HG02840 (cell line): ENCODE results near the gene MAGEF1.
"Not testable (repeated sequence)": the region's sequence is repeated elsewhere in the genome, so short reads cannot be mapped to it uniquely, and the experiment has no call there.

Experiments
- ATAC-seq: cut with Tn5 transposase; IDR thresholded peaks from one replicate; pipeline ENCODE4 v1.9.1; 2021; ENCODE audit warnings: mild to moderate bottlenecking, moderate library complexity, moderate number of reproducible peaks; ENCODE audit not compliant: unreplicated experiment, low FRiP score

MAGEF1 gene

DNA sequence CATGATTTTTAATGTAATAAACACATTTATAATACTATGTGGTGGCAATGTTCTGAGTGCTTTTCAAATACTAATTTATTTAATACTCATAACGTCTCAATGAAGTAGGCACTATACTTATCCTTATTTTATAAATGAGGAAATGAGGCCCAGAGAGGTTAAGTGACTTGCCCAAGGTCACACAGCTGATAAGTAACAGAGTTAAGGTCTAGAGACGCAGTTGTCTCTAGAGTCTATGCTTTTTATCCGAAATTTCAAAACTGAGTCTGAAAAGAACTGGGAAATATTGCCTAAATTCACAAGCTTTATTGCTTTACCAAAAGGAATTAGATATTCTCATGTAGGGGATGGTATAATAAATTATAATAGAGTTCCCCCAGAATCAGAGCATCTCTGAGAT, 31.4 kb upstream of the MAGEF1 start:
- no peak for ATAC-seq

DNA sequence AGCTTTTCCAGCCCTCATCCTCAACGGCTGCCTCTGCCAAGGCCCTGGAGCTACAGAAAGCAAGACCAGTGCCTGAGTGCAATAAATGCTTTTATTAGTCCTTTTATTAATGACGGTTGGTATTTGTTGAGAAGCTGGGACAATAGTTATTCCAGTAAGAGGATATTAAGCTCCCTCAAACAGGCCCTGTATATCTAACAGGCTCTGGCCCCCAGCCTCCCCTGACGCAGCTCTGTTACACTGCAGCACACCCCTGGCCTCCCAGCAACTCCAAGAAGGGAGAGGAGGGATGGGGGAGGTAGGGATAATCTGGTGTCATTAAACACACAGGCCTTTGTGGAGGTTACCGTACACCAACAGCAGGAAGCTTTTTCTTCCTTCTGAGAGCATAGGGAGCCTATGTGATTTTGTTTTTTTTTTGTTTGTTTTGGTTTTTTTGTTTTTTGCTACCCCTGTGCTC, 30.8 kb upstream of the MAGEF1 start:
- ATAC-seq, result no peak

DNA sequence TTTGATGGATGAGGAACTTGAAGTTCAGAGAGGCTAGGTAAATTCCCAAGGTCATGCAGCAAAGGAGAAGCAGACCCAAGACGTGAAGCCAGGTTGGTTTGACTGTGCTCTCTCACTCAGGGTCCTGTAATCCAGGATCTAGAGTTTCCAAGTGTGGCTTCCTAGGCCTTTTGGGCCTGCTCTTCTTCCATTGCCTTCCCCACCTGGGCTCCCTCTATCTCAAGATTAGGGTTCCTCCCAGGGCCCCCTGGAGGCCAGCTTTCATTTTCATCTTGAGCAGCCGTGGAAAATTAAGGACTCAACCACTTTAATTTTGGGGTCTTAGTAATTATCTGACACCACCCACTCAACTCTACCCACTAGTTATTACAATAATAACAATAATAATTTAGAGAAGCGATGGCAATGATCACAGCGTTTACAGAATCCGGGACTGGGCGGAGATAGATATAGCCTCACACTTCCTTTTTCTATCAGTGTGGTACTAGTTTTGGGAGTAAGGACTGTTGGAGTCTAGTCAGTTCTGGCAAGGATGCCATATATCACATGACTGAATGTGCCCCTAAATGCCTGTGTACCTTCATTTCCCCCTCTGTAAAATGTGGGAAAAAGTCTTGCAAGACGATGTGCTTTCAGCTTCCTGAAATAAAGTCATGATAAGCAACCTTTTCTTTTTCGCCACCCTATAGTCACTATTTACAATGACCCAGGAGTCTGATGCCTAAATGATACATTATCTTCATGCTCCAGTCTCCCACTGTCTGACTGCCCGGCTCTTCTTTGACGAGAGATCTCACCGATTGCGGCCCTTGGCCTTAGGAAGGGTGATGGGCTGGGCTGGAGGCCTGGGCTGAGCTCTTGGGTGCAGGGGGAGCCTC, 30.2 kb upstream of the MAGEF1 start:
- no peak for ATAC-seq

DNA sequence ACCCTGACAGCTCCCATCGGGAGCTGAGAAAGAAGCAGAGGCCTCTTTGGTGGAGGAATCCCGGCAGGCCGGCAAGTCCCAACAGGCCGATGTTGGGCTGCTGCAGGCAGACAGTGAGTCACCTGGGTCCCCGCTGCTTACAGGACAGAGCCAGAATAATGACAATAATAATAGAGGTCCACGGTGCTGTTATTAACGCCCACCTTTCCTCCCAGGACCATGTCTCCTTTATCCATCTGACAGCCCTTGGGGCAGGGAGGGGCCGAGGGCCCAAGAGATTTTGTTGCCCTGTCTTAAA, 29.3 kb upstream of the MAGEF1 start:
- no peak for ATAC-seq

DNA sequence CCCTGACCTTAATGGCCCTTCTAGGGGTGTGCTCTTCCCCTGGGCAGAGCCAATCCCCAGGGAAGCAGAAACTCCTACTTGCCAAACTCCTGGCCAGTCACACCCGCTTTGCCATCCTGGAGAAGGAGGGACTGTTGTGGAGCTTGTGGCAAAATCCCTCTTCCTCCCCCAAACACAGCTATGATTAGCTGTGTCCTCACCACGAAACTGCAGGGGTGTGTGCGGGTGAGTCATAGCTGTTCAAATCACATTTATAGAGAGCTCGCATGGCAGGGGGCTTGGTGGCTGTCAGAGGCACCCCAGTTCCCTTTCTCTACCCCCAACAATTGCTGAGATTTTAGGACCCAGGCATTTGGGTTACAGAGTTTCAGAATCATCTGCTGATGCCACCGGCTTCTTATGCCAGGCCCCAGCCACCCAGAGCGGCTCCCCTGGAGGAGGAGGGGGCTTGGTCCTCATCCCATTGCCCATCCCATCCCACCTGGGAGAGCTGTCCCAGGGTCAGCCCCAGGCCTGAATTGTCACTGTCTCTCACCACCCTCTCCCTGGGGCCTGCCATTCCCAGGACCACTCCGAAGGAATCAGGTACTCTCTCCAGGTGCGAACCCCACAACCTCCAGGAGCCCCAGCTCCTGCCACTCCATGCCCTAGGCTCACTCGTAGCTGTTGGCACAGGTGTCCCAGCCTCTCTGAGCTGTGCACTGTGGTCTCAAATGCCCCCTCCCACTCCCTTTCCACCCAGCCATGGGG, 28.8 kb upstream of the MAGEF1 start:
- ATAC-seq, result no peak

DNA sequence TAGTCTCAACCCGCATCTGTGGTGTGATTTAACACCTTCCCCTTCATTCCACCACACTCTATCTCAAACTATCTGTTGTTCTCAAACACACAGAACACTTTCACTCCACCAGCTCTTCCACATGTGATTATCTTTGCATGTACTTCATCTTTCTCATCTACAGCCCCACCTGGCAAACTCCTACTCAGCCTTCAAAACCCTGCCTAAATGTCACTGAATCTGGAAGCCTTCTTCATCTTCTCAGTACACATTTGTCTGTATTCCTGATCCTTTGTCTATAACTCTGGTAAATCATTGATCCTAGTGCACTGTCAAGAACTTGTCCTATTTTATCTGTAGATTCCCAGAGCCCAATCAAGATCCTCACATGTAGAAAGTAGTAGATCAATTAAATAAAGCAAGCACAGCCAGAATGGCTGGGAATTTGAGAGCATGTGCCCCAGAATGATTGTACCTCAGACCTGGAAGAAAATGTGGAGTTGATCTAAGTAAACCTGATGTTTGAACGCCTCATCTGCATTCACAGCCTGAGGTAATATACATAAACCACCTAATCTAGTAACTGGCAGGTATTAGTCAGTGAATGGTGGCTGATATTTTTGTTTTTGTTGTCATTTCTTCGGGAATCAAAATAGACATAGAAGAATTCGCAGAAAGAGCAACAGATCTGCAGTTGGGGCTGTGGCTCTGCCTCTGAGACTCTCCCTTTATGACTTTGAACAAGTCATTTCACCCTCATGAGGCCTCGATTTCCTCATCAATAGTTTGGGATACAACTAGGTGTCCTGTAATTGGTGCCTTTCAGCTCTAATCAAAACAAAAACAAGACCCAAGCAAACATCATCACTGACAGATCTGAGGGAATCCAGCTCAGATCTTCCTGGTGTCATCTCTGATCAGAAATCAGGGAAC, 28.0 kb upstream of the MAGEF1 start:
- ATAC-seq, result no peak

DNA sequence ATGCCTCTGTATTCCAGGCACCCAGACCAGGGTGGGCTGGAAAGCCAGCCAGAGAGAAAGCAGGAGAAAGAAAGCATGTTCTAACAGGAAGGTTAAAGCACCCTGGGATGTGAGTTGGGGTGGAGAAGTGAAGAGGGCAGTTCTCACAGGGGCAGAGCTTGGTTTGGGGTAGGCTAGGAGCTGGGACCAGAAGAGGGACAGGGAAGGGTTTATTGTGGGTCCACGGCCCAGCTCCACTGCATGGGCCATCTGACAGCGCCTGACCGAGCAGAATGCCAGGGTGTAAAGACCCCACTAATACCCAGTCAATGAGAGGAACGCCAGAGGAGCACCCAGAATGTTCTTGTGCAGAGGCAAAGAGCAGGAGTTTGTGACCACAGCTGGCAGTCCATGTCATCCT, 27.1 kb upstream of the MAGEF1 start:
- no peak for ATAC-seq

DNA sequence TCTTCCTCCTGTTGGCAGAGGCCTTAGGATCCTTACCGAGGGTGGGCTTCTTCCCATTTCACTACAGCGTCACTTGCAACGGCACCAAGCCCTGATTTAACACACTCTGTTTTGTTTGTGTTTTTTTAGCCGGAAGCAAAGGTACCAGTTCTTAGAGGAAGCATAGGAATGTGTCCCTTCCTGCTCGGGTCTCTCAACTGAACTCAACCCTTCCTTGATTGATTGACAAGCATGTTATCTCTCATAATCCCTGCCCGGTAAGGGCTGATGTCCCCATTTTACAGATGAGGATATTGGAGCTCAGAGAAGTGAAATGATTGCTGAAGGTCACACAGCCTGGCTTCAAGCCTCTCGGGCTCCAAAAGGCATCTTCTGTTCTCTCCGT, 26.6 kb upstream of the MAGEF1 start:
- ATAC-seq, result no peak

DNA sequence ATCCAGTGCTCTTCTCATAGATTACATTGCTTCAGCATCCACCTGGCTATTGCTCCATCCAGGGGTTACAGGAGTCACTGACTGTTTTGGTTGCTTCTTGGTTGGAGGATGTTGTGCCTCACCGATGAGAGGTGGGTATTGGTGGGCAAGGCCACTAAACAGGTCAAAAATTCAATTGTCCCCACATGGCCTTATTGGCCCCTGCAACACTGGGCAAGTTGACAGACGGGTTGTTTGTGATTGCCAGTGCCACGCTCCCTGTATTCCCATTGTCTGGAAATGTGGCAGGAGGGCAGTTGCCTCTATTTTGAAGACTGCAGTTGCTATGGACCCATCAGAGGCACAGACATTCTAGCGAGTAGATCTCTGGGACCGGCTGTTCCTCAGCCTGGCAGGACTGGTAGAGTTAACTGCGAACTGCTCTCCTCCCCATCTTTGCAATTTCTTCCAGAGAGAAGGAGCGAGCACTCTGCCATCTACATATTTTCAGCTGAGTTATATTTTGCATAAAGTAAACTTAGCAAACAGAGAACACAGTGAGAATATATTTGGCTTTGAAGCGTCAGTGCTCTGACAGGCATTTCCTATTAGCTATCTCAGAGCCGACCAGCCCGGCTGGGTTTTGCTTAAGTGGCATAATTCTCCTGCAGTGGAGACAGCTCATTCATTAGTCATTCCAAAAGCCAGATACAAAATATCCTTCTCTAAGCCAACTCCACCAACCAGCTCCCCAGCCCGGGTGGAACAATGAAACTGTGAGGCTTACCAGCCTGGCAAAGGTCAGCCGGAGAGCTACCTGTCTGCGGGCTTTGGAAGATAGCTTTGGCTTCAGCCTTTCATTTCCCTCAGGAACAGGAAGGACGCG, 26.0 kb upstream of the MAGEF1 start:
- no peak for ATAC-seq

DNA sequence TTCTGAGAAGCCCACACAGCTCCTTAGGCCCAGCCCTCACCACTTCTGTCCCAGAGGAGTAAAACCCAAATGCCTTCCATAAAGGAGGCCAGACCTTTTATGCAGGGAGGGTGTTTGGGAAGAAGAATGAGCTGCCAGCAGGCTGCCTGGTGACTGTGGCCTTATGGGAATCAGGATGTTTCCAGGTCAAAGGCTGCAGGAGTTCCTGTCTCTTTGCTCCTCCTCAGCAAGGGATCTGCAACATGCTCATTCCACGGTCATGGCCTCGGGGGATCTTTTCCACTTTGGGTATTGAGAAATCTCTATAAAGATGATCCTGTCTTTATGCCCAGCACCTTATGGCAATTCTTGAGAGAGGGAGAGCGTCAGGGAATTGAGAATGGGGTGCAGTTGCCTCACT, 25.2 kb upstream of the MAGEF1 start:
- ATAC-seq, result no peak

DNA sequence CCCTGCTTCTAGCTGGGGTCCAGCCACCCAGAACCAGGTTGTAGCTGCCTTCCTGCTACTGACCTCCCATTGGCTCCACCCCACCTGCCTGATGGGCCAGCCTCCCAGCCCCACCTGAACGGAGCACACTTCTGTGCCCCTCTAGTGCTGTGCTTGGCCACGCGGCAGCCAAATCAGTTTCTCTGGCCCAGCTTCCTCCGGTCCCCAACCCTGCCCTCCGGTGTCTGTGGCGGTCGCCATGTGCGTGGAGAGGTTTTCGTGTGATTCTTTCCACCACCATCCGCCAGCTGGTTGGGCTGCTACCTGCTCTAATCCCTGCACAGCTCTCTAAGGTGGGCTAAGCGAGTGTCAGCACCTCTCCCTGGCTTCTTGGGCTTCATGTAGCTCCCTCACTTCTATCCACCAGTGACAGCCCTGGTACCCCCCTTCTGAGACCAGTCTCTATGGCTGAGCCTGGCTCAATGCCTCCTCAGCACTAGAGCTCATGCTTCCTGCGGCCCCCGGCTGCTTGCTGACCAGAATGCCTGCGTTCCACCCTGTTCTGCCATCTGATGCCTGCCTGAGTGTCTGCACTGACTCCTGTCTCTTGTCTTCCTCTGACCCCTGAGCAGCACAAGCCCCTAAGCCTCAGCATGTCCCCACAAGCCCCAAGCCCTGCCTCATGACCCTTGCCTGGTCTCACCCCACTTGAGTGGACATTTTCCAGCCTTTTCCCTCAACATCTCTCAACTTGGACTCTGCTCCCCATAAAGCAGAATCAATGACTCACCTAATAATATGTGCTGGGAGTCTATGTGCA, 23.2 kb upstream of the MAGEF1 start:
- ATAC-seq, result no peak

DNA sequence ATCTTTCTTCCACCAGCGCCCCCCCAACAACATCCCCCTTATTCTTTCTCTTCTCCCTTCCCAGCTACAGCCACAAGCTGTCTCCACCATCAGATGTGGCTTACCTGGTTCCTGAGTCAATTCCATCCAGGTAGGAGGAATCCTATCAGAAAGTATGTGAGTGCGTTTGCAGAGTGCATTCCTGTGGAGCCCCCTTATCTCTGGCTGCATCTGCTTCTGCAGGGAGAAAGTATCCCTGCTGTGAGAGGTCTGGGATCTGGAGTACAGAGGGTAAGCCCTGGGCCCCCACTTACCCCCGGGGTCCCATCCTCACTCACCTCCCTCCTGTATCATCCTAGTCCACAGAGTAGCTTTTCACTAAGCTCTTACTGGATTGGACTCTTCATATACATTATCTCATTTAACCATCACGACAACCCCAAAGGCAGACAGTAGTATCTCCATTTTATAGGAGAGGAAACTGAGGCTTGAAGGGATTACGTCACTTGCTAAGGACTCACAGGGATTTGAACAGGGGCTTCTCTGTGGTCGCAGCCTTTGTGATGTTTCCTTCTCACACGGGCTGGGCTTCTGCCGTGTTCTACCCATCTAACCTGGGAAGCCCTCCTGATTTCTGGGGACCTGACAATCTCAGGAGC, 22.2 kb upstream of the MAGEF1 start:
- no peak for ATAC-seq

DNA sequence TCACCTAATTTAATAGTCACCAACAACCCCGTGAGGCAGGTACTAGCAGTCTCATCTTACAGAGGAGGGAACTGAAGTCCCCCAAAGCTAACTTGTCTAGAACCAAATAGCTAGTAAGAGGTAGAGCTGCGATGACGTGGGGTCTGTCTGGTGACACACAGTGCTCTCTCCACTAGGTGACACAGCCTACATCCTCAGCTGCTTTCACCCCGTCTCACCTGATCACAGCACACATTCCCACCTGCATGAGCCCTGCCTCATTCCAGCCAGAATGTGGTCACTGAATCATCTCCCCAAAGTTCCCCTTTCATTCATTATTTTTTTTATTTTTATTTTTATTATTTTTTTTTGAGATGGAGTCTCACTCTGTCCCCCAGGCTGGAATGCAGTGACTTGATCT, 21.3 kb upstream of the MAGEF1 start:
- ATAC-seq, result no peak

DNA sequence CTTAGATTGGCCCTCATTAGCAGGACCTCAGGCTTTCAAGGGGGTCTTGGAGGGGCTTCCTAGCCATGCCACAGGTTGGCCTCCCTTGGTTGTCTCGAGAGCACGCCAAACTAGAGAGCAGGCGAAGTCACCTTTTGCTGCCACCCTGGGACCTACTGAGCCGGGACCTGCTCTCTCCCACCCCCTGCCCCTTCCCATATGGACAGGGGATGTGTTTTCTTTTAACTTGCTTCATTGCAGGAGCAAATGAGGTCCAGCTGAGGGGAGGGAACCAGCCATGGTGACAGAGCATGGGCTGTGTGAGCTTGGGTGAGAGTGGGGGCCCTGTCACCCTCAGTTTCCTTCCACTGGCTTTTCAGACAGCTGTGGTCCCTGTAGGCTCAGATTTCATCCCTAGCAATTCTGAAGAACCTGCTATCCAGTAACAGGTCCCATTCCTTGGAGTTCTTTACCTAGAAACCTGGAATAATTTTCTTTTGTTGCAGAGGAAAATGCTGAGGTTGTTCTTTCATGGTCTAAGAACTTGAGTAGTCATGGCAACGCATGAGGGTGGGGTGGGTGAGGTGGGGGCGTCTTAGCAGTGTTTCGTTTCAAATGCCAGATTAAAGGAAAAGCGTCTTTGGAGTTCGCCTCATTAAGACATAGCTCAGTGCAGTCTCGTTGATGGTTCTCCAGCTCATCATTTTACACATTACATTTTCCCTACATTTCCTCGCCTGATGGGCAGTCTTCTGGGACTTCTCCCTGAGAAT, 20.1 kb upstream of the MAGEF1 start:
- no peak for ATAC-seq

DNA sequence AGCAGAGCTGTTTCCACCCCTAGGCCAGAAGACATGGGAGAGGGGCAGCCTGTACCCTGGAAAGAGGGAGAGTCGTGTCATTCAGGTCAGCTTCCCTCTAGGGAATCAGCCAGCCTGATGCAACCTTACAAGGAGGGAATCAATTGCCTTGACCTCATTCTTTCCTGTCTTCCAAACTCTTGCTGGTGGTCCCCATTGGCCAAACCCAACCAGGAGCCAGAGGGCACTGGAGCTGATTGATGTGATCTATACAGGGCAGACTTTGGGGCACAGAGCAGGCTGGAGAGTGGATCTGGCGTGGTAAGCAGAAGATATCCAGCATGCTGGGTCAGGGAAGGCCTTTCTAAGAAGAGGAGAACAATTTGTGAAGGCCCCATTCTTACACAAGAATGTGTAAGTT, 19.1 kb upstream of the MAGEF1 start:
- ATAC-seq, result no peak

DNA sequence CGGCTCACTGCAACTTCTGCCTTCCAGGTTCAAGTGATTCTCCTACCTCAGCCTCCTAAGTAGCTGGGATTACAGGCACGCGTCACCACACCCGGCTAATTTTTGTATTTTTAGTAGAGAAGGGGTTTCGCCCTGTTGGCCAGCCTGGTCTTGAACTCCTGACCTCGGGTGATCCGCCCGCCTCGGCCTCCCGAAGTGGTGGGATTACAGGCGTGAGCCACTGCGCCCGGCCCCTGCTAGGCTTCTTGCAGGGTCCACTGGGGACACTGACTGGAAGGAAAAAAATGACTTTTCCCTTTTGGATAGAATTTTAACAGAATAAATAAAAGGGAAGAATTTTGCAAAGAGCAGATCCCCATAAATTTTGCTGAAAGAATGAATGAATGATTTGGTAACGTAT, 17.3 kb upstream of the MAGEF1 start:
- not testable (repeated sequence) for ATAC-seq

DNA sequence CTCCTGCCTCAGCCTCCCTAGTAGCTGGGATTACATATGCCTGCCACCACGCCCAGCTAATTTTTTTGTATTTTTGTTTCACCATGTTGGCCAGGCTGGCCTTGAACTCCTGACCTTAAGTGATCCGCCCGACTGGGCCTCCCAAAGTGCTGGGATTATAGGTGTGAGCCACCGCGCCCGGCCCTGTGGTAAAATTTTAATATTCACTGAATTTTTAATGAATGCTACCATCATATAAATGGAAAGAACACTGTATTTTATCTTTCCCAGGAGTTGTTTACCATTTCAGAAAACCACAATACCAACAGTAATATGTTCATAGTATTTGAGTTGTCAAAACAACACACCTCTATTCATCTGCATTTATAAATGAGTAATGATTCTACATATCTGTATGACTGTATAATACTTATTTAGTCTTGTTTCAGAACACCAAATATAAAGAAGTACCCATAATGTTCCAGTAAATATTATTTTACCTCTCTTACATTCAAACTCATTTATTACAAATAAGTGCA, 16.2 kb upstream of the MAGEF1 start:
- ATAC-seq, result no peak
